ENCODE results near the gene EIF3L.

The EIF3L gene

GRCh38 chr22:37896939-37897338 lies 47.7 kb downstream of the EIF3L start:
- Histone ChIP-seq H3K4me3 (replicated peaks; ENCODE audit: insufficient read depth, low read length) (no peak overlapping the region), H3K27ac (replicated peaks) (no peak overlapping the region; the same call in 1 of the 2 replicates), H3K27me3 (ENCODE audit: insufficient read depth, poor library complexity, severe bottlenecking) (no peaks in the 10 kb centered on the region)
- TF ChIP-seq POLR2AphosphoS5 (IDR thresholded peaks at IDR 0.05; ENCODE audit: low read depth): no peak
- no peak for TF ChIP-seq CTCF (IDR thresholded peaks at IDR 0.05; ENCODE audit: insufficient read depth, low read length)
- TF ChIP-seq SPI1 (IDR thresholded peaks at IDR 0.05; ENCODE audit: borderline replicate concordance, low read depth): no peak
- no peak for TF ChIP-seq REST (IDR thresholded peaks at IDR 0.05; ENCODE audit: insufficient replicate concordance, low read depth)
- TF ChIP-seq GABPA (IDR thresholded peaks at IDR 0.05; ENCODE audit: low read depth): no peak
- no peak for DNase-seq (ENCODE audit: low read depth in 1 of 2, low spot score in 1 of 2)

- Histone ChIP-seq H3K4me3 (replicated peaks; ENCODE audit: insufficient read depth, low read length) (no peak overlapping the region), H3K27ac (replicated peaks) (no peak overlapping the region), H3K27me3 (ENCODE audit: insufficient read depth, poor library complexity, severe bottlenecking) (no peaks in the 10 kb centered on the region)
- no peak for DNase-seq (ENCODE audit: low read depth in 1 of 2, low spot score in 1 of 2)
- TF ChIP-seq POLR2AphosphoS5 (IDR thresholded peaks at IDR 0.05; ENCODE audit: low read depth) (no peak), CTCF (IDR thresholded peaks at IDR 0.05; ENCODE audit: insufficient read depth, low read length) (no peak), REST (IDR thresholded peaks at IDR 0.05; ENCODE audit: insufficient replicate concordance, low read depth) (no peak), GABPA (IDR thresholded peaks at IDR 0.05; ENCODE audit: low read depth) (no peak), SPI1 (IDR thresholded peaks at IDR 0.05; ENCODE audit: borderline replicate concordance, low read depth) (no peak)
These were observed 48.6 kb downstream of the EIF3L start for GRCh38 chr22:37897807-37898206.

GRCh38 chr22:37898441-37899181 lies 49.4 kb downstream of the EIF3L start:
- H3K4me3 ChIP-seq (replicated peaks; ENCODE audit: insufficient read depth, low read length): no peak overlapping the region
- H3K27me3 ChIP-seq (ENCODE audit: insufficient read depth, poor library complexity, severe bottlenecking): no peaks in the 10 kb centered on the region
- no peak for DNase-seq (ENCODE audit: low read depth in 1 of 2, low spot score in 1 of 2)
- TF ChIP-seq REST (IDR thresholded peaks at IDR 0.05; ENCODE audit: insufficient replicate concordance, low read depth) (no peak), SPI1 (IDR thresholded peaks at IDR 0.05; ENCODE audit: borderline replicate concordance, low read depth) (no peak), CTCF (IDR thresholded peaks at IDR 0.05; ENCODE audit: insufficient read depth, low read length) (no peak), GABPA (IDR thresholded peaks at IDR 0.05; ENCODE audit: low read depth) (no peak), POLR2AphosphoS5 (IDR thresholded peaks at IDR 0.05; ENCODE audit: low read depth) (no peak)
- H3K27ac ChIP-seq (replicated peaks): no peak overlapping the region
